ENCODE results near the gene PABPN1. TPM values are rescaled to one million over a fixed set of nuclear protein-coding genes. Genes with fewer than 3 reads are reported as not detected.
A peak's percentile ranks its signal among the peaks of the same experiment; 100 is the strongest.

Gene PABPN1
- total and polyA plus RNA-seq, 5 donors from 2014 or later = 78.8 to 188 (median 93.3) TPM

- DNase-seq (no peak), ATAC-seq (ENCODE audit: low read depth in 2 of 2) (no peak)
- H3K36me3 Mint-ChIP-seq = no peaks in the 10 kb centered on the region
- Histone ChIP-seq H3K27me3 (ENCODE audit: control insufficient read depth, insufficient read depth, low read length) (peaks cover 6% of the 10 kb centered on the region), H3K4me3 (ENCODE audit: low read depth, low read length) (no peak overlapping the region), H3K36me3 (ENCODE audit: control insufficient read depth, insufficient read depth, low read length) (no peaks in the 10 kb centered on the region), H3K4me1 (ENCODE audit: control insufficient read depth, insufficient read depth, low read length, poor library complexity, severe bottlenecking) (no peaks in the 10 kb centered on the region), H3K9me3 (ENCODE audit: control insufficient read depth in 2 of 2, low read length in 2 of 2) (no peaks in the 10 kb centered on the region), H3K27ac (ENCODE audit: insufficient read depth, low read length, poor library complexity, severe bottlenecking) (no peak overlapping the region)
- no peak overlapping the region for H3K27ac Mint-ChIP-seq
- peaks cover 20% of the 10 kb centered on the region for H3K27me3 Mint-ChIP-seq
- no peak overlapping the region for H3K4me3 Mint-ChIP-seq
- H3K4me1 Mint-ChIP-seq = no peaks in the 10 kb centered on the region
- H3K9me3 Mint-ChIP-seq = peaks cover 0 to 3% (median 0%) of the 10 kb centered on the region in 7 donors
These were observed 38.6 kb downstream of the PABPN1 start for GRCh38 chr14:23359722-23360447.

- H3K27me3 ChIP-seq (ENCODE audit: control insufficient read depth, insufficient read depth, low read length) = peaks cover 3% of the 10 kb centered on the region
- no peak overlapping the region for H3K4me3 ChIP-seq (ENCODE audit: low read depth, low read length)
- Mint-ChIP-seq H3K4me3 (no peak overlapping the region), H3K4me1 (no peaks in the 10 kb centered on the region), H3K9me3 (peaks cover 0 to 3% (median 0%) of the 10 kb centered on the region in 7 donors), H3K36me3 (no peaks in the 10 kb centered on the region), H3K27ac (no peak overlapping the region), H3K27me3 (peaks cover 16% of the 10 kb centered on the region)
- H3K4me1 ChIP-seq (ENCODE audit: control insufficient read depth, insufficient read depth, low read length, poor library complexity, severe bottlenecking) = no peaks in the 10 kb centered on the region
- DNase-seq (no peak), ATAC-seq (ENCODE audit: low read depth in 2 of 2) (no peak)
- no peaks in the 10 kb centered on the region for H3K9me3 ChIP-seq (ENCODE audit: control insufficient read depth in 2 of 2, low read length in 2 of 2)
- no peak overlapping the region for H3K27ac ChIP-seq (ENCODE audit: insufficient read depth, low read length, poor library complexity, severe bottlenecking)
- H3K36me3 ChIP-seq (ENCODE audit: control insufficient read depth, insufficient read depth, low read length) = no peaks in the 10 kb centered on the region
These were observed 39.2 kb downstream of the PABPN1 start for GRCh38 chr14:23360496-23360895.

GRCh38 chr14:23361320-23361719, 40.1 kb downstream of the PABPN1 start:
- Histone ChIP-seq H3K4me1 (ENCODE audit: control insufficient read depth, insufficient read depth, low read length, poor library complexity, severe bottlenecking) (no peaks in the 10 kb centered on the region), H3K9me3 (ENCODE audit: control insufficient read depth in 2 of 2, low read length in 2 of 2) (no peaks in the 10 kb centered on the region), H3K36me3 (ENCODE audit: control insufficient read depth, insufficient read depth, low read length) (no peaks in the 10 kb centered on the region), H3K4me3 (ENCODE audit: low read depth, low read length) (no peak overlapping the region), H3K27me3 (ENCODE audit: control insufficient read depth, insufficient read depth, low read length) (peaks cover 3% of the 10 kb centered on the region), H3K27ac (ENCODE audit: insufficient read depth, low read length, poor library complexity, severe bottlenecking) (no peak overlapping the region)
- peaks cover 11% of the 10 kb centered on the region for H3K27me3 Mint-ChIP-seq
- no peak for ATAC-seq (ENCODE audit: low read depth in 2 of 2)
- H3K36me3 Mint-ChIP-seq = no peaks in the 10 kb centered on the region
- H3K4me1 Mint-ChIP-seq = no peaks in the 10 kb centered on the region
- peaks cover 0 to 3% (median 0%) of the 10 kb centered on the region in 7 donors for H3K9me3 Mint-ChIP-seq
- no peak overlapping the region for H3K4me3 Mint-ChIP-seq
- H3K27ac Mint-ChIP-seq = no peak overlapping the region
- no peak for DNase-seq

- no peak overlapping the region for H3K4me3 Mint-ChIP-seq
- Histone ChIP-seq H3K36me3 (ENCODE audit: control insufficient read depth, insufficient read depth, low read length) (no peaks in the 10 kb centered on the region), H3K27me3 (ENCODE audit: control insufficient read depth, insufficient read depth, low read length) (peaks cover 3% of the 10 kb centered on the region), H3K4me1 (ENCODE audit: control insufficient read depth, insufficient read depth, low read length, poor library complexity, severe bottlenecking) (no peaks in the 10 kb centered on the region), H3K9me3 (ENCODE audit: control insufficient read depth in 2 of 2, low read length in 2 of 2) (no peaks in the 10 kb centered on the region), H3K27ac (ENCODE audit: insufficient read depth, low read length, poor library complexity, severe bottlenecking) (no peak overlapping the region), H3K4me3 (ENCODE audit: low read depth, low read length) (no peak overlapping the region)
- H3K4me1 Mint-ChIP-seq = peaks cover 0 to 2% (median 0%) of the 10 kb centered on the region in 4 donors
- H3K27ac Mint-ChIP-seq = no peak overlapping the region
- H3K36me3 Mint-ChIP-seq = no peaks in the 10 kb centered on the region
- peaks cover 0 to 3% (median 0%) of the 10 kb centered on the region in 7 donors for H3K9me3 Mint-ChIP-seq
- DNase-seq (no peak), ATAC-seq (ENCODE audit: low read depth in 2 of 2) (no peak)
- peaks cover 12% of the 10 kb centered on the region for H3K27me3 Mint-ChIP-seq
These were observed 40.5 kb downstream of the PABPN1 start for GRCh38 chr14:23361763-23362162.

GRCh38 chr14:23362200-23362599, 40.9 kb downstream of the PABPN1 start:
- Mint-ChIP-seq H3K36me3 (no peaks in the 10 kb centered on the region), H3K27me3 (peaks cover 16% of the 10 kb centered on the region), H3K4me3 (no peak overlapping the region), H3K9me3 (peaks cover 0 to 3% (median 0%) of the 10 kb centered on the region in 7 donors), H3K4me1 (peaks cover 0 to 3% (median 0%) of the 10 kb centered on the region in 4 donors), H3K27ac (no peak overlapping the region)
- H3K9me3 ChIP-seq (ENCODE audit: control insufficient read depth in 2 of 2, low read length in 2 of 2) = no peaks in the 10 kb centered on the region
- peaks cover 3% of the 10 kb centered on the region for H3K27me3 ChIP-seq (ENCODE audit: control insufficient read depth, insufficient read depth, low read length)
- no peak overlapping the region for H3K27ac ChIP-seq (ENCODE audit: insufficient read depth, low read length, poor library complexity, severe bottlenecking)
- ATAC-seq (ENCODE audit: low read depth in 2 of 2) (no peak), DNase-seq (no peak)
- H3K4me1 ChIP-seq (ENCODE audit: control insufficient read depth, insufficient read depth, low read length, poor library complexity, severe bottlenecking) = no peaks in the 10 kb centered on the region
- no peaks in the 10 kb centered on the region for H3K36me3 ChIP-seq (ENCODE audit: control insufficient read depth, insufficient read depth, low read length)
- no peak overlapping the region for H3K4me3 ChIP-seq (ENCODE audit: low read depth, low read length)

GRCh38 chr14:23364164-23365035, 43.1 kb downstream of the PABPN1 start:
- Histone ChIP-seq H3K9me3 (ENCODE audit: control insufficient read depth in 2 of 2, low read length in 2 of 2) (no peaks in the 10 kb centered on the region), H3K4me1 (ENCODE audit: control insufficient read depth, insufficient read depth, low read length, poor library complexity, severe bottlenecking) (no peaks in the 10 kb centered on the region), H3K27me3 (ENCODE audit: control insufficient read depth, insufficient read depth, low read length) (peaks cover 6% of the 10 kb centered on the region), H3K27ac (ENCODE audit: insufficient read depth, low read length, poor library complexity, severe bottlenecking) (no peak overlapping the region), H3K36me3 (ENCODE audit: control insufficient read depth, insufficient read depth, low read length) (no peaks in the 10 kb centered on the region), H3K4me3 (ENCODE audit: low read depth, low read length) (no peak overlapping the region)
- Mint-ChIP-seq H3K27me3 (peaks cover 33% of the 10 kb centered on the region), H3K4me1 (peaks cover 0 to 3% (median 0%) of the 10 kb centered on the region in 4 donors), H3K9me3 (peaks cover 0 to 5% (median 0%) of the 10 kb centered on the region in 7 donors), H3K4me3 (no peak overlapping the region), H3K36me3 (no peaks in the 10 kb centered on the region), H3K27ac (peak overlapping the region in 1 of 3 donors; percentile 40)
- DNase-seq (no peak), ATAC-seq (ENCODE audit: low read depth in 2 of 2) (no peak)

- H3K27ac ChIP-seq (ENCODE audit: insufficient read depth, low read length, poor library complexity, severe bottlenecking) = no peak within 1 kb of the TSS
- peaks cover 6% of the 10 kb centered on the region for H3K27me3 ChIP-seq (ENCODE audit: control insufficient read depth, insufficient read depth, low read length)
- Mint-ChIP-seq H3K27me3 (peaks cover 33% of the 10 kb centered on the region), H3K9me3 (peaks cover 0 to 5% (median 0%) of the 10 kb centered on the region in 7 donors), H3K36me3 (no peaks in the 10 kb centered on the region), H3K4me3 (no peak within 1 kb of the TSS), H3K4me1 (peaks cover 0 to 3% (median 0%) of the 10 kb centered on the region in 4 donors), H3K27ac (peak within 1 kb of the TSS in 1 of 3 donors; percentile 40)
- no peak for ATAC-seq (ENCODE audit: low read depth in 2 of 2)
- H3K4me3 ChIP-seq (ENCODE audit: low read depth, low read length) = no peak within 1 kb of the TSS
- H3K9me3 ChIP-seq (ENCODE audit: control insufficient read depth in 2 of 2, low read length in 2 of 2) = no peaks in the 10 kb centered on the region
- no peaks in the 10 kb centered on the region for H3K36me3 ChIP-seq (ENCODE audit: control insufficient read depth, insufficient read depth, low read length)
- H3K4me1 ChIP-seq (ENCODE audit: control insufficient read depth, insufficient read depth, low read length, poor library complexity, severe bottlenecking) = no peaks in the 10 kb centered on the region
- no peak for DNase-seq
These were observed 43.9 kb downstream of the PABPN1 start, which contains the start of gene EFS for GRCh38 chr14:23365036-23365731. Gene EFS, minus strand, starts transcription at chr14:23365172. Its CDS starts 147 bp downstream, at chr14:23365025.
